Mammary epithelial cell (primary cell): ENCODE measurements around the gene PDGFB.

Experiments used
- CTCF ChIP-seq, 2 donors: IDR thresholded peaks in 1 of 2; conservative IDR thresholded peaks in 1 of 2; 2 replicates each; pipeline ENCODE4 v1.5.1; 2011 to 2012; ENCODE audit warnings: inconsistent platforms in 2 of 2, low read length in 2 of 2, mild to moderate bottlenecking in 2 of 2, control low read depth in 1 of 2, low read depth in 1 of 2; ENCODE audit not compliant: insufficient read depth in 1 of 2; ENCODE audit errors: extremely low read depth in 1 of 2
- EZH2 ChIP-seq: IDR thresholded peaks from 2 replicates; pipeline ENCODE4 v1.6.1; 2012; ENCODE audit warnings: low read length, inconsistent platforms, borderline replicate concordance

GRCh38 chr22:39266398-39267030 is 21.7 kb upstream of the PDGFB start:
- TF ChIP-seq CTCF (conservative IDR thresholded peaks at IDR 0.05 in 1 of 2, IDR thresholded peaks at IDR 0.05 in 1 of 2; ENCODE audit: extremely low read depth in 1 of 2, insufficient read depth in 1 of 2, low read depth in 1 of 2, low read length in 2 of 2) (no peak), EZH2 (no peak)
